Keratinocyte (primary cell): Measurements from ENCODE around the gene ZBBX. TPM values are rescaled to one million over a fixed set of nuclear protein-coding genes. Genes with fewer than 3 reads are reported as not detected.

Source experiments
- DNase-seq: peaks from one replicate; pipeline ENCODE4 v3.0.0-alpha.2; 2011; ENCODE audit warnings: low read depth, missing footprints, low spot score
- FAIRE-seq: peaks from 2 replicates; lab custom pipeline; 2011; peaks lifted over from hg19 to GRCh38; lab: Jason Lieb, UNC
- H2AFZ ChIP-seq: 2 replicates; pipeline ENCODE4 v1.6.0; 2012; ENCODE audit warnings: low read length, control low read depth, inconsistent platforms; ENCODE audit not compliant: control insufficient read depth
- H3K27ac ChIP-seq: 2 replicates; pipeline ENCODE4 v1.5.1; 2011; ENCODE audit warnings: low read length; ENCODE audit not compliant: control insufficient read depth, insufficient read depth
- H3K27me3 ChIP-seq: 3 replicates; pipeline ENCODE4 v1.6.0; 2011; ENCODE audit warnings: low read length; ENCODE audit not compliant: control insufficient read depth, insufficient read depth; ENCODE audit errors: extremely low read depth
- H3K36me3 ChIP-seq, 2 experiments: 2 replicates in 1 of 2; 3 replicates in 1 of 2; pipeline ENCODE4 v1.5.1; 2011; ENCODE audit warnings: low read length in 2 of 2, mild to moderate bottlenecking in 1 of 2; ENCODE audit not compliant: control insufficient read depth in 2 of 2, insufficient read depth in 2 of 2; ENCODE audit errors: extremely low read depth in 1 of 2
- H3K4me1 ChIP-seq: 3 replicates; pipeline ENCODE4 v1.5.1; 2011; ENCODE audit warnings: low read length; ENCODE audit not compliant: control insufficient read depth, insufficient read depth; ENCODE audit errors: extremely low read depth
- H3K4me2 ChIP-seq: 3 replicates; pipeline ENCODE4 v1.6.0; 2011; ENCODE audit warnings: low read depth, low read length; ENCODE audit not compliant: control insufficient read depth, insufficient read depth; ENCODE audit errors: extremely low read depth
- H3K4me3 ChIP-seq, 3 experiments: fragments of 200-600 bp in 1 of 3; sonication (generic) in 1 of 3; 2 replicates in 2 of 3; 3 replicates in 1 of 3; pipeline ENCODE4 v1.5.1; 2011 to 2016; ENCODE audit warnings: low read length in 3 of 3, mild to moderate bottlenecking in 3 of 3, control low read depth in 2 of 3, inconsistent platforms in 1 of 3, low read depth in 1 of 3, mixed read lengths in 1 of 3, mixed run types in 1 of 3, moderate library complexity in 1 of 3; ENCODE audit not compliant: control insufficient read depth in 2 of 3, insufficient read depth in 2 of 3; ENCODE audit errors: extremely low read depth in 1 of 3
- H3K79me2 ChIP-seq: 2 replicates; pipeline ENCODE4 v1.6.0; 2012; ENCODE audit warnings: low read length; ENCODE audit not compliant: control insufficient read depth, insufficient read depth
- H3K9ac ChIP-seq: 3 replicates; pipeline ENCODE4 v1.6.0; 2011; ENCODE audit warnings: low read length; ENCODE audit not compliant: control insufficient read depth, insufficient read depth; ENCODE audit errors: extremely low read depth
- H3K9me1 ChIP-seq: 3 replicates; pipeline ENCODE4 v1.6.0; 2011; ENCODE audit warnings: low read length; ENCODE audit not compliant: control insufficient read depth, insufficient read depth; ENCODE audit errors: extremely low read depth
- H3K9me3 ChIP-seq: 2 replicates; pipeline ENCODE4 v1.5.1; 2012; ENCODE audit warnings: low read depth, low read length; ENCODE audit not compliant: control insufficient read depth
- H4K20me1 ChIP-seq: 3 replicates; pipeline ENCODE4 v1.6.0; 2011; ENCODE audit warnings: low read length; ENCODE audit not compliant: control insufficient read depth, insufficient read depth; ENCODE audit errors: extremely low read depth
- EZH2 ChIP-seq: IDR thresholded peaks from one replicate; pipeline ENCODE4 v1.6.1; 2012; ENCODE audit warnings: inconsistent platforms, mild to moderate bottlenecking, low read length, moderate library complexity
- dilution Hi-C: fragments of 300-500 bp; cut with MboI; formaldehyde crosslinking; loops from one replicate; pipeline ENCODE4 v1.7.0; 2020; ENCODE audit warnings: low sequenced_read_pairs; ENCODE audit not compliant: extremely low pct_ligation_motif_present
- polyA plus RNA-seq, 5 experiments: library from polyadenylated mRNA; depleted of rRNA in 3 of 5; stranded (reverse) in 3 of 5; stranded (forward) in 1 of 5; unstranded in 1 of 5; fragments of >200 nt; gene quantifications; 1 replicate in 1 of 5; 2 replicates in 3 of 5; 3 replicates in 1 of 5; pipeline versions ENCODE4 v1.2.1 to v1.2.3, GENCODE V29; 2011 to 2012; ENCODE audit warnings: missing spikeins in 2 of 5, low read depth in 1 of 5, low replicate concordance in 1 of 5
- TF ChIP-seq, protein P1 (sequence below), 3 experiments: IDR thresholded peaks in 1 of 3; conservative IDR thresholded peaks in 1 of 3; optimal IDR thresholded peaks in 1 of 3; 2 replicates in 2 of 3; 3 replicates in 1 of 3; pipeline versions ENCODE3 to v1.5.1; 2011; ENCODE audit warnings: low read length in 3 of 3, mild to moderate bottlenecking in 3 of 3, moderate library complexity in 2 of 3, control low read depth in 1 of 3, inconsistent platforms in 1 of 3; ENCODE audit not compliant: insufficient read depth in 2 of 3; ENCODE audit errors: extremely low read depth in 1 of 3

The ZBBX gene
- polyA plus RNA-seq, 1 donor (not counting 4 experiments of a cell fraction or from before 2014, with no cell fraction given), result not detected

DNA sequence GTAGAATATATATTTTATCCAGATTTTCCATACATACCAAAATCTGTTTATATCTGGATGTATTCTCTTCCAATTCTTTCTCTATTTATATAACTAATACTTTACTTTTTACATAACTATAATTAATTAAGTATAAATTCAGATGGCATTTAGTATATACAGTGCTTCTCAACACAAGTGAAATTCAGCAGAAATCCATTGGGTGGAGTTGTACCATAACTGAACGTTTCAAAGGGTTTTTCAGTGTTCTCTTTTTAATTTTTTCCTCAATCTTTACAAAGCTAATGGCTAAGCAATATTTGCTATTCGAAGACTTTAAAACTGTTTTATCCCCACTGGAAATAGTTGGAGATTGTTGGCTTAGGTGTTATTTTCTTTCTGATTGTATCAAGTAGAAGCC lies 13.9 kb upstream of the ZBBX start:
- TF ChIP-seq EZH2, result no peak
- TF ChIP-seq, protein P1, sequence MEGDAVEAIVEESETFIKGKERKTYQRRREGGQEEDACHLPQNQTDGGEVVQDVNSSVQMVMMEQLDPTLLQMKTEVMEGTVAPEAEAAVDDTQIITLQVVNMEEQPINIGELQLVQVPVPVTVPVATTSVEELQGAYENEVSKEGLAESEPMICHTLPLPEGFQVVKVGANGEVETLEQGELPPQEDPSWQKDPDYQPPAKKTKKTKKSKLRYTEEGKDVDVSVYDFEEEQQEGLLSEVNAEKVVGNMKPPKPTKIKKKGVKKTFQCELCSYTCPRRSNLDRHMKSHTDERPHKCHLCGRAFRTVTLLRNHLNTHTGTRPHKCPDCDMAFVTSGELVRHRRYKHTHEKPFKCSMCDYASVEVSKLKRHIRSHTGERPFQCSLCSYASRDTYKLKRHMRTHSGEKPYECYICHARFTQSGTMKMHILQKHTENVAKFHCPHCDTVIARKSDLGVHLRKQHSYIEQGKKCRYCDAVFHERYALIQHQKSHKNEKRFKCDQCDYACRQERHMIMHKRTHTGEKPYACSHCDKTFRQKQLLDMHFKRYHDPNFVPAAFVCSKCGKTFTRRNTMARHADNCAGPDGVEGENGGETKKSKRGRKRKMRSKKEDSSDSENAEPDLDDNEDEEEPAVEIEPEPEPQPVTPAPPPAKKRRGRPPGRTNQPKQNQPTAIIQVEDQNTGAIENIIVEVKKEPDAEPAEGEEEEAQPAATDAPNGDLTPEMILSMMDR (optimal IDR thresholded peaks at IDR 0.05 in 1 of 3, IDR thresholded peaks at IDR 0.05 in 1 of 3, conservative IDR thresholded peaks at IDR 0.05 in 1 of 3; ENCODE audit: extremely low read depth in 1 of 3, insufficient read depth in 2 of 3, low read length in 3 of 3), result no peak
- Histone ChIP-seq H3K9me3 (no peaks in the 10 kb centered on the region), H3K4me2 (no peak overlapping the region), H3K79me2 (no peaks in the 10 kb centered on the region), H3K9me1 (no peaks in the 10 kb centered on the region), H3K9ac (no peak overlapping the region), H4K20me1 (no peaks in the 10 kb centered on the region), H3K36me3 (no peaks in the 10 kb centered on the region), H3K27ac (no peak overlapping the region), H3K27me3 (no peaks in the 10 kb centered on the region), H3K4me3 (no peak overlapping the region), H3K4me1 (no peaks in the 10 kb centered on the region), H2AFZ (no peak overlapping the region)
- no peak for FAIRE-seq
- DNase-seq, result no peak
- dilution Hi-C loops, result no loop called here

DNA sequence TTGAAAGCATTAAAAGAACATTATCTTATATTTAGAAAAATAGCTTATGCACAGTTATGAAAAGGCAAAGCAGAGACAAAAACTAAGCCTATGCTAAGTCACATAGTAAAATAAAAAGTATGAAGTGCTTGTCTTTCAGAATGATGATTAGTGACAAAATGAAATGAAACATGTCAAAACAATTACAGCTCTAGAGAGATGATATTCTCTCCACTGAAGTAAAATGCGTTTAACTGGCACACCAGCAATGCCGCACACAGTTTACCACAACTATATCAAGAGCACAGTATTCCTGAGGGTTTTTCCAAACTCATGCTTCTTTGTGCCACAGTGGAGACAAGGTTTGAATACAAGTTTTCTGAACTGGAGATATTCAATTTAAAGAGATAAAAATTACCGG lies 2.1 kb upstream of the ZBBX start:
- Histone ChIP-seq H3K79me2 (no peaks in the 10 kb centered on the region), H3K4me3 (no peak overlapping the region), H2AFZ (no peak overlapping the region), H3K27ac (no peak overlapping the region), H4K20me1 (no peaks in the 10 kb centered on the region), H3K36me3 (no peaks in the 10 kb centered on the region), H3K4me1 (peaks cover 3% of the 10 kb centered on the region), H3K27me3 (no peaks in the 10 kb centered on the region), H3K9me1 (no peaks in the 10 kb centered on the region), H3K9ac (no peak overlapping the region), H3K4me2 (no peak overlapping the region), H3K9me3 (no peaks in the 10 kb centered on the region)
- FAIRE-seq (no peak), DNase-seq (no peak)
- dilution Hi-C loops, result no loop called here
- TF ChIP-seq, protein P1 (optimal IDR thresholded peaks at IDR 0.05 in 1 of 3, IDR thresholded peaks at IDR 0.05 in 1 of 3, conservative IDR thresholded peaks at IDR 0.05 in 1 of 3; ENCODE audit: extremely low read depth in 1 of 3, insufficient read depth in 2 of 3, low read length in 3 of 3), result no peak
- TF ChIP-seq EZH2, result no peak
